Right renal cortex interstitium (tissue), 3 donors: ENCODE measurements around the gene INPP5D. TPM values are rescaled to one million over a fixed set of nuclear protein-coding genes. Genes with fewer than 3 reads are reported as not detected.

Source experiments
- DNase-seq, 3 donors: peaks; one replicate each; pipeline ENCODE4 v3.0.0-alpha.2; 2013; ENCODE audit warnings: low read depth in 3 of 3, low spot score in 2 of 3
- polyA plus RNA-seq, 3 donors: library from polyadenylated mRNA; unstranded; fragments of 120-200 nt; gene quantifications; one replicate each; pipeline ENCODE4 v1.2.1, GENCODE V29; 2013; ENCODE audit not compliant: insufficient read length in 3 of 3

Gene INPP5D
- polyA plus RNA-seq, 3 donors: 6.2 to 6.7 (median 6.5) TPM

DNA sequence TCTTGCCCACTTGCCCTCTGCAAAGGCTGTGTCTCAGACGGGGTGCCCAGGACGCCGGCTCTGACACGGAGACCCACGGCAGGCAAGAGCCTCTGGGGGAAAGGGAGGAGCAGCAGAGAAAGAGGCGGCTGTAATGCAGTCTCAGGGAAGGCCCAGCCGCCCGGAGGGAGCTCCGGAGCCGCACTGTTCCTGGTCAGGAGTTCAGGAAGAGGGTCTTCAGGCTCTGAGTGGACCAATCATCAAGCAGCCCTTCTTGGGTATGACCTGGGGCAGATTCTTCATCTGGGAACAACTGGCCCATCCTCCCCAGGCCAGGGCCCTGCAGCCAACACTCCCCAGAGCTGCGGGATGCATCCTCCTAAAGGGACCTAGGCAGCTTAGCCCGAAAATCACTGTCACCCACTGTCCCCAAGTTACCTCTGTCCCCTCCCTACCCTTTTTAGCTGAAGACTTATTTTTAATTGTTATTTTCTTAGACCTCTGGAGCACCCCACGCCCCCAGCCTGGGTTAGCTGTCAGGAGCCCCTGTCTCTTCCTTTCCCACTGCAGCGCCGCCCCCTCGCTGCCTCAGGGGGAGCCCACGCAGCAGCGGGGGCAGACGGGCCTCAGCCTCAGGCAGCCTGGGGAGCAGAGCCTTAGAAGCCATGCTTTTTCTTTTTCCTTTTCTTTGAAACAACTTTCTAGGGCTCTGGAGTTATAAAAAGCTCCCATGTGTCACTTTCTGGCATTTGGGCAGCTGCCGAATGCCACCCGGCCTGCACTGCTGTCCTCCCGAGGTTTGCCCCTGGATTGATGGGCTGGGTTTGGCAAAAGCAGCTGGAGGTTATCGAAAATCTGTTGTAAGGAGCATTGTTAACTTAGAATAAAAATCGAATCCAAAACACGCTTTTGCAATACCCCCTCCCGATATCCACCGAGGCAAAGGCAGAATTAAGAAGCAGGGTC is 28.3 kb upstream of the INPP5D start:
- no peak for DNase-seq

DNA sequence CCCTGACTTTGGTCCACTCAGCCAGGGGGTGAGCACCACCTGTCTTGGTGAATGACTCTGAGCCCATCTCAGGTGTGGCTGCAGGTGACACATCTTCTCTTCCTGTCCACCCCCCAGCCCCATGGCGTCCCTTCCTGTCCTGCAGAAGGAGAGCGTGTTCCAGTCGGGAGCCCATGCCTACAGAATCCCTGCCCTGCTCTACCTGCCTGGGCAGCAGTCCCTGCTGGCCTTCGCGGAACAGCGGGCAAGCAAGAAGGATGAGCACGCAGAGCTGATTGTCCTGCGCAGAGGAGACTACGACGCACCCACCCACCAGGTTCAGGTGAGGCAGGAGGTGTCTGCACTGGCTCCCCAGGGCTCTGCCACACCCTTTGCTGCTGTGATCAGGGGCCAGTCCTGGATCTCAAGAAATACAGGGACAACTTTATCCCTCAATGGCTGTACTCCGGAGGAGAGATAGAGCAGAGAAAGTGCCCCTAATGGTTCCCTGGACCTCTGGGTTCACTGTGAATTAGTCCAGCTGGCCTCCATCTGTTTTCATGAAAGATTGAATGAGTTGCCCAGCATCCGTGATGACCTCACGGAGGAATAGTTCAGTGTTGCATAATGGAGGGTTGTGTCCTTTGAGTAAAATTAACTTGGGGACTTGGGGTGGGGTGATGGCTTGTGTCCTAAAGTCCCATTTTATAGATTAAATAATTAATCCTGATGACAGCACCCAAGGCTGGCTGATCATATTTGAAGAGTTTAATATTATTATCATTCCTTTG is 27.4 kb upstream of the INPP5D start, which contains the start of gene NEU2:
TSS of gene NEU2 (plus strand) at position 122 of the 770 bp plus-strand sequence. CDS start at position 122, 0 bp downstream.
- DNase-seq: no peak

DNA sequence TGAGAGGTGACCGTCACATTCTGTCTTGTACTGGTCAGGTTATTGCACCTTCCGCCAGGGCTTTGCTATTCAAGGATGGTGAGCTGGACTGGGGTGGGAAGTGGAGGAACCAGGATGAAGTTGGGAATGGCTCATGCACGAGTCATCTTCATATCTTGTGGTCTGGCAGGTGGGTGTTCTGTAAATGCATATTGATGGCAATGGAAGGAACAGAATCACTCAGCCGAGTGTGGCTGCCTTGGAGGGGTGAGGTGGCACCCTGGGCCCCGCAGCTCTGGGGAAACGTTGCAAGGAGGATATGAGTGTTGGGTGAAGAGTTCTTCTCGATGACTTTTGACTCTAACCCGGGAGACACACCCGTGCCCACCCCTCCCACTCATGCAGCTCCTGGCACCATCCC is 26.5 kb upstream of the INPP5D start:
- no peak for DNase-seq

DNA sequence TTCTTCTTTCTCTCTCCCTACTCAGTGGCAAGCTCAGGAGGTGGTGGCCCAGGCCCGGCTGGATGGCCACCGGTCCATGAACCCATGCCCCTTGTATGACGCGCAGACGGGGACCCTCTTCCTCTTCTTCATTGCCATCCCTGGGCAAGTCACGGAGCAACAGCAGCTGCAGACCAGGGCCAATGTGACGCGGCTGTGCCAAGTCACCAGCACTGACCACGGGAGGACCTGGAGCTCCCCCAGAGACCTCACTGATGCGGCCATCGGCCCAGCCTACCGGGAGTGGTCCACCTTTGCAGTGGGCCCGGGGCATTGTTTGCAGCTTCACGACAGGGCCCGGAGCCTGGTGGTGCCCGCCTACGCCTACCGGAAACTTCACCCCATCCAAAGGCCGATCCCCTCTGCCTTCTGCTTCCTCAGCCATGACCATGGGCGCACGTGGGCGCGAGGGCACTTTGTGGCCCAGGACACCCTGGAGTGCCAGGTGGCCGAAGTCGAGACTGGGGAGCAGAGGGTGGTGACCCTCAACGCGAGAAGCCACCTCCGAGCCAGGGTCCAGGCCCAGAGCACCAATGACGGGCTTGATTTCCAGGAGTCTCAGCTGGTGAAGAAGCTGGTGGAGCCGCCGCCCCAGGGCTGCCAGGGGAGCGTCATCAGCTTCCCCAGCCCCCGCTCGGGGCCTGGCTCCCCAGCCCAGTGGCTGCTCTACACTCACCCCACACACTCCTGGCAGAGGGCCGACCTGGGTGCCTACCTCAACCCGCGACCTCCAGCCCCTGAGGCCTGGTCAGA is 25.9 kb upstream of the INPP5D start:
- no peak for DNase-seq

DNA sequence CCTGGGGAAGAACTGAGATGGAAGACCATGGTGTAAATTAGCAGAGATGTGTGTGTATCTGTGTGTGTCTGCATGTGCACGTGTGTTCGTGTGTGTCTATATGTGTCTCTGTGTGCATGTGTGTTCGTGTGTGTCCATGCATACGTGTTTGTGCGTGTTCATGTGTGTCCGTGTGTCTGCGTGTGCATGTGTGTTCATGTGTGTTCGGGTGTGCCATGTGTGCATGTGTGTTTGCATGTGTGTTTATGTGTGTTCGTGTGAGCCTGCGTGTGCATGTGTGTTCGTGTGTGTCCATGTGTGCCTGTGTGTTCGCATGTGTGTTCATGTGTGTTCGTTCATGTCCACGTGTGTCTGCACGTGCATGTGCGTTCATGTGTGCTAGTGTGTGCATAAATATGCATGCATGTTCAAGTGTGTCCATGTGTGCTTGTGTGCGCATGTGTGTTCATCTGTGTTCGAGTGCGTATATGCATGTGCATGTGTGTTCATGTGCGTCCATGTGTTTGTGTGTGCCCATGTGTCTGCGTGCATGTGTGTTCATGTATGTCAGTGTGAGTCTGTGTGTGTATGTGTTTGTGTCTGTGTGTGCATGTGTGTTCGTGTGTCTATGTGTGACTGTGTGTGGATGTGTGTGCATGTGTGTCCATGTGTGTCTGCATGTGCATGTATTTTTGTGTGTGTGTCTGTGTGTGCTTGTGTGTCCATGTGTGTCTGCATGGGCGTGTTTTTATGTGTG is 24.5 kb upstream of the INPP5D start:
- no peak for DNase-seq

DNA sequence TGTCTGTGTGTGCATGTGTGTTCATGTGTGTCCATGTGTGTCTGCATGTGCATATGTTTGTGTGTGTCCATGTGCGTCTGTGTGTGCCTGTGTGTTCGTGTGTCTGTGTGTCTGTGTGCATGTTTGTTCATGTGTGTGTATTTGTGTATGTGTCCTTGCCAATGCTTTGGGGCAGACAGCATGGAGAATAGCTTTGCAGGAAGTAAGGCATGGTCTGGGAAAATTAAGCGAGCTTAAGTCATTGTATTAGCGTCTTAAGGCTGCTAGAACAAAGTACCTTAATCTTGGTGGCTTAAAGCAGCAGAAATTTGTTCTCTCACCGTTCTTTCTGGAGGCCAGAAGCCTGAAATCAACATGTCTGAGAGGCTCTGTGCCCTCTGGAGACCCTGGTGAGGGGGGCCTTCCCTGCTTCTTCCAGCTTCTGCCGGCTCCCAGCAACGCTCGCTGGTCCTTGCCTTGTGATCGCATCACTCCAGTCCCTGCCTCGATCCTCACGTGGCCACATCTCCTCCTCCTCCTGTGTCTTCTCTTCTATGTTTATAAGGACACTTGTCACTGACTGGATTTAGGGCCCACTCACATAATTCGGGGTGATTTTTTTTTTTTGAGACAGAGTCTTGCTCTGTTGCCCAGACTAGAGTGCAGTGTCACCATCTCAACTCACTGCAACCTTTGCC is 23.8 kb upstream of the INPP5D start:
- DNase-seq: no peak

DNA sequence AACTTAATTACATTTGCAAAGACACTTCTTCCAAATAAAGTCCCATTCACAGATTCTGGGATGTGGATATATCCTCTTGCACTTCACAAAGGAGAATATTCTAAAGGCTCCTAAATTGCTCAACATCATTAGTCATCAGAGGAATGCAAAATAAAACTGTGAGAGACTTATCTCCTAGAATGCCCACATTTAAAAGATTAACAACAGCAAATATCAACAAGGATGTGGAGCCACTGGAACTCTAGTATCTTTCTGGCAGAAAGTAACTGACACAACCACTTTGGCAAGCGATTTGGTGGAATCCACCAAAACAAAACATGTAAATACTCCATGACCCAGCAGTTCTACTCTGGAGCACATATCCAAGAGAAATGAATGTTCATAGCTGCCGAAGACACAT is 23.1 kb upstream of the INPP5D start:
- no peak for DNase-seq

DNA sequence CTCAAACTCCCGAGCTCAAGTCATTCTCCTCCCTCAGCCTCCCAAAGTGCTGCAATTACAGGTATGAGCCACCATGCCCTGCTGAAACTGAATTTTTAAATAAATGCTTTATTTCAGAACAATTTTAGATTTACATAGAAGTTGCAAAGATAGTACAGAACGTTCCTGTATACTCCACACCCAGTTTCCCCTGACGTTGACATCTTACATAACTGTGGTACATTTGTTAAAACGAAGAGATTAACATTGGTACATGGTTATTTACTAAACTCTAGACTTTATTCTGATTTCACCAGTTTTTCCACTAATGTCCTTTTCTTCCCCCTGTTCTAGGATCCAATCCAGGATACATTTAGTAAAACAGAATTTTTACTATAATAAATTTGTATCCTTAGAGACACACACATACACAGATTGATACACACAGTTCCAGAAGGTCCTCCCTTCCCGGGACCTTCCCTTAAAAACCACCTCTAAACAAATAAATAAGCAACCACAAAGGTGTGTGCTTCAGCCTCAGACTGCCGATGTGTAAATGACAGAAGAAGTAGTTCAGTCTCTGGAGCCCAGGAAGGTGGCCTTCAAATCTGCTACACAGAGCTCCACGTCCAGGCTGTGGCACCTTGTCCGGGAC is 20.8 kb upstream of the INPP5D start:
- DNase-seq: no peak

DNA sequence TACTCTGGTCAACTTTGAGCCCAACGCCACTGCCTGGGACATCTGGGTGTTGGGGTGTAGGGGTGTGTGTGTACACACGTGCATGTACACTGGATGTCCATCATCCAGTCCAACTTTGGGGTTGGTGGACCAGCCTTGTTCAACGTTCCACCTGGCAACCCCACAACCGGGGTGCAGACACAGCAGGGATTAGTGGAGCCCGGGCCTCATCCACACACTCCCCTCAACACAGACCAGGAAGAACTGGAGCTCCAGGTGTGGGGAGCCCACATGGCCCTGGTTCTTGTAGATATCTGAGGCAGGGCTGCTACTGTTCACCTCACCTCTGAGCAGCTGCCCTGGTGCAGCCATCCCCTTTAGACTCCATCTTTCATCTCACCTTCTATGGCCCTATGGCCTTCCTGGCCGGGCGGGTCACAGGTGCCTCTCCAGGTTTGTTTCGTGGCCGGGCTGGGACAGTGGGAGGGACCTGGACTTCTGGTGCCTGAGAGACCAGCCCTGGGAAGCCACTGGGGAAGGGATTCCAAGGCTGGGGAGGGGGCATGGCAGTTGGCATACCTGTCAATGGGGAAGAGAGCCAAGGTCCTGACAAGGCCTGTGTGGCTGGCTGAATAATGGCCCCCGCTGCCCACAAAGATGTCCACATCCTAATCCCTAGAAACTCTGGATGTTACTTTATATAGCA is 20.2 kb upstream of the INPP5D start:
- DNase-seq: no peak

DNA sequence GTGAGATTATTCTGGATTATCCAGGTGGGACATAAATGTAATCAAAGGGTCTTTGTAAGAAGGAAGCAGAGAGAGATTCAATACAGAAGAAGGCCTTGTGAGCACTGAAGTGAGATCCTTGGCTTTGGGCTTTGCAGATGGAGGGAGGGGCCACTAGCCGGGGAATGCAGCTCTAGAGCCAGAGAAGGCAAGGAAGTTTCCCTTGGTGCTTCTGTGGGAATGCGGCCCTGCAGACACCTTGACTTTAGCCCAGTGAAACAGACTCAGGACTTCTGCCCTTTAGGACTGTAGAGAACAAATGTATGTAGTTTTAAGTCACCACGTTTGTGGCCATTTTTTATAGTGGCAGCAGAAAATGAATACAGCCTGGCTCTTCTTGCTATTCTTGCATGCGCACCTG is 19.6 kb upstream of the INPP5D start:
- DNase-seq: no peak

DNA sequence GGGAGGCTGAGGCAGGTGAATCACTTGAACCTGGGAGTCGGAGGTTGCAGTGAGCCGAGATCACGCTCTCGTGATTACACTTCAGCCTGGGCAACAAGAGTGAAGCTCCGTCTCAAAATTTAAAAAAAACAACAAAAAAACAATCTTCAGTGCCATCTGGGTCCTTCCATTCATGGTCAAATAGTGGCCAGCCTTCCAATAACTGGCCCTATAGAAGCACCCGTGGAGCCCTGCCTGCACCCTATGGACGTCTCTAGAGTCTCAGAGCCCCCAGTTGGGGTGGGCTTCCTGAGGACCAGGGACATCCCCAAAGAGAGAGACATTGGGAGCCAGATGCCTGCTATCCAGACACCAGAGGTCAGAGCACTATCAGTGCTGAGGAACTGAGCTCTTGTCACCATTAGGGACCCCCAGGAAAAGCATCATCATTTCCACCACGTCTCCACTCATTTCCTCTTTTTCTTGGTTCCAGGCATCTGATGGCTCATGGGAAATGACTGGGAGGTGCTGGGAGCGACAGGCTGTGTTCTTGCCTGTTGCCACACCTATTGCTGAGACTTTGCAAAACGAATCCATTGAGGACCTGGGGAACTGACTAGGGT is 18.3 kb upstream of the INPP5D start:
- DNase-seq: no peak

DNA sequence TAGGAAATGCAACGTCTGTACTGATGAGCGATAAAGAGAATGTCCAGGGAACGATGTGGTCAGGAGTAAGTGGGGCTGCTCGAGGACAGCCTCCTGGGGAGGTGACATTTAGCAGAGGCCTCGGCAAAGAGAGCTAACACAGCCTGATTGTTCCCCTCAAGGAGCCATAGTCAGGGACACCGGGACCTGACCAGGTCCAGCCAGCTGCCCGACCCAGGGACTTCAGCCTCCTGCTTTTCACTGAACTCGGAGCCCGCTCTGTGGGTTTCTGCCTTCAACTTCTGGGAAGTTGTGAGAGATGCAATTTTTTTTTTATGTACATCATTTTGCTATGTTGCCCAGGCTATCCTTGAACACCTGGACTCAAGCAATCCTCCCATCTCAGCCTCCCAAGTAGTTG is 17.6 kb upstream of the INPP5D start:
- no peak for DNase-seq

DNA sequence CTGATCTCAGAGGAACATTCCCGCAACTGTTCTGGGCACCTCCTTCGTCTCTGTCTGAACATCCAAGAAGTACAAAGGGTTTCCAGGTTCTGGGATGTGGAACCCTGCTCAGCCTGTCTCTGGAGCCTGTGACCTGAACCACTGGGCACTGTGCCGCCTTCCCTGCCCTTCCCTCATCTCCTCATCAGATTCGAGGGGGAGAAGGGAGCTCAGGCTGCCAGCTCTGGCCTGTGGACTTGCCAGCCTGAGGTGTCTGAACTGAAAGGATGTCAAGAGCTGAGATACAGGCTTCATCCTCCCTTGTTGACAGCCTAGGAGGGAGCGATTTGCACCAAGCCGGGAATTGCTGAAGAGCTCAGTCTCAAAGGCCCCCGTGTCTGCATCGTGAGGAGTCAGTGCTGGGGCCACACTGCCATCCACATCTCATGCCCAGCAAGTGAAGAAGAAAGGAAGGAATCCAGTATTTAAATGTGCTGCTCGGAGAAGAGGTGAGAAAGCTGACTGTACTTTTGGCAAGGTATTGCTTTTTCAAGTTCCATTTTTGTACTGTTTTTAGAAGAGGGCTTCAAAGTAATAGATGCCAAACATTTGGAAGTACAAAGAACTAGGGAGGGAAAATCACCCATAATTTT is 15.1 kb upstream of the INPP5D start:
- no peak for DNase-seq

DNA sequence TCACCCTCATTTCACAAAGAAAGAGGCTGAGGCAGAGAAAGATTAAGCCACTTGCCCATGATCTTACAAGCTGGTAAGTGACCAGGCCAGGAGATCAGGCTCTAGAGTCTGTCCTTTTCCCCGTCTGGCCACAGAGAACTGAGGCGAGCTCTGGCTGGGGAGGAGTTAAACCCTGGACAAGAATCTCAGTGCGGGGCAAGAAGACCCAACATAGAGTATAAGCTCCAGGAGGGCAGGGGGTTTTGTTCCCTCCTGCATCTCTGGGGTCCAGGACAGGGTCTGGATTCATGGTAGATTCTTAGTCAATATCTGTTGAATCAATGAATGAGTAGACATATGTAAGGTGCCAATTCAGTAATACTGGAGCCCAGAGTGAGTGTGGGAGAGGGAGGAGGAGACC is 12.9 kb upstream of the INPP5D start:
- no peak for DNase-seq

DNA sequence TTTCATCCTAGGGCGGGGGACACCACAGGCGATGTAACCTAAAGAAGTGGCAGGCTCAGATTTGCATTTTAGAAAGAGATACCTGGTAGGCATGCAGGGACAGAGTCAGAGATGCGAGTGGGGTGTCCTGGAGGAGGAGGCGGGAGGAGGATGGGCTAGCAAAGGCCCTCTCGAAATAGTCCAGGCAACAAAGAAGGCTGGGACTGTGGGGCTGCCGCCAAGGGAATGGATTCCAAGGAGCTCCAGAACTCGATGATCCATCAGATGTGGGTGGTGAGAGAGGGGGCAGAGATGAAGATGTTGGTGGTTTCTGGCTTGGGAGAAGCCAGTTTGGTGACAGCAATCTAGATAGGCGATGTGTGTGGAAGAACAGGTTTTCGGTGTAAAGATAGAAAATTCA is 12.5 kb upstream of the INPP5D start:
- no peak for DNase-seq

DNA sequence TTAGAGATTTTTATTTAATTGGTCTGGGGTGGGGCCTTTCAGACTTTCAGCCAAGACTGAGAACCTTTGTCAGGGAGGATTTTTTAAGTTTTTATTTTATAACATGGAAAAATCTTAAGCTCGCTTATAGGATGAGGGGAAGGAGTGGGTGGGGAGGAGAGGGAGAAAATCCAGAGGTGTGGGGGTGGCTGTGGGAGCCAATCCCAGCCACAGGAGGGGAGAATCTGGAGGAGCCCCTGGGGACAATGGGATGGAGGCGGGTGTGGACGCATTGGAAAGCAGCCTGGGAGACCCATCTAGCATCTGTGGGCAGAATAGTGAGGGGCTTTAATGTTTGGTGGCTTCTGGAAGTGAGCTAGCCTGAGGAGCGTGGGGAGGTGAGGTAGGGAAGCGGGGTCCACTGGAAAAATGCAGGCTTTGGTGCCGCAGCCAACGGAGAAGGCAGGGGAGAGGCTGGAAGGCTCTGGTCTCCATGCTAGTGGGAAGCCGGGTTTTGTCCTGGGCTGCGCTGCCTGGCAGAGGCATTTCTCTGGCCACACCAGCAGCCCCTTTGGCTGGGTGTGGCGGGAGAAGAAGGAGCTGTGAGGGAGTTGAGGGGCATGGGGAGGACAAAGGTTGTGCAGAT is 11.5 kb upstream of the INPP5D start:
- DNase-seq: no peak

DNA sequence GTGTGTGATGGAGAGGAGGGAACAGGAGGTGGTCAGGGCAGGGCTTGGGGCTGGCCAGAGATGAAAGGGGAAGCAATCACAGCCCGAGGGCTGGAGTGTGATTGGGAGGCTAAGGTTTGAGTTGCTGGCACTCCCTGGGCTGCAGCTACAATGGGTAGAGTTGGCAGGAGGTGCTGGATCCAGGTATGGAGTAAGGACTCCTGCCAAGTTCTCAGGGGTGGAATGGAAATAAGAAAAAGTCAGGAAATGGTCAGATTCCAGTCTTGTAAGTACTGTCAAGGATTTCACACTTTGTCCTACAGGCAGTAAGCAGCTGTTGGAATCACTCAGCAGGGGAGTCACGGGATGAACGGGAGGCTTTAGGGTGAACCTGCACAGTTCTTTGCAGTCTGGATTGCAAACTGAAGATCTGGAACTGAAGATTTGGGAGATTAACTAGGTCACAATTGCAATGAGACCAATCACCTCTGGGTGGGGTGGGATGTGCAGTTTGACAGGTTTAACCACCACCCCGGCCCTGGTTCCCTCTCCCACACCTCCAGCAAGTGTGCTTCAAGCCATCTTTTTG is 10.9 kb upstream of the INPP5D start:
- no peak for DNase-seq
